Activated CD8-positive, alpha-beta memory T cell treated with anti-CD3 and anti-CD28 coated beads, Interleukin-2, amount 50 U/mL, for 48 hours (primary cell): ENCODE results near the gene TBC1D8.
"Not testable (repeated sequence)": the region's sequence is repeated elsewhere in the genome, so short reads cannot be mapped to it uniquely, and the experiment has no call there.

Experiments used
- DNase-seq: peaks from one replicate; pipeline ENCODE4 v3.0.0-alpha.2; 2020

Gene TBC1D8

GRCh38 chr2:101151146-101151858 is at the start of gene TBC1D8:
Gene TBC1D8 (minus strand): TSS chr2:101151382. CDS start chr2:101151253, 129 bp downstream.
- DNase-seq, result peak; percentile 84

DNA sequence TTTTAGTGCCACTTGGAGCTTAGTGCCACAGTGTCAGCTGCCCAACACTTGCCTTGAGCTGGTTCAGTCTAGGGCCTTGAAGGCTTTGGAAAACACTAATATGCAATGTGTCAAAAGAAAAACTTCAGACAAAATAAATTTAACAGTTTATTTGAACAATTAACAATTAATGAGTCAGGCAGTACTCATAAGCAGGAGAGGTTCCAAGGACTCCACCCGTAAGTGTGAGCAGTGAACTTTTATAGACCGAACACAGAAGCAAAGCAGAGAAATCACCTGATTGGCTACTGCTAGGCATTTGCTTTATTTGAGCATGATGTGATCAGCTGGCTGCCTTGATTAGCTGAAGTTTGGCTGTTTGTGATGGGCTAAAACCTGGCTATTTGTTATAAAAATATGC is 49.5 kb upstream of the TBC1D8 start:
- DNase-seq, result no peak

DNA sequence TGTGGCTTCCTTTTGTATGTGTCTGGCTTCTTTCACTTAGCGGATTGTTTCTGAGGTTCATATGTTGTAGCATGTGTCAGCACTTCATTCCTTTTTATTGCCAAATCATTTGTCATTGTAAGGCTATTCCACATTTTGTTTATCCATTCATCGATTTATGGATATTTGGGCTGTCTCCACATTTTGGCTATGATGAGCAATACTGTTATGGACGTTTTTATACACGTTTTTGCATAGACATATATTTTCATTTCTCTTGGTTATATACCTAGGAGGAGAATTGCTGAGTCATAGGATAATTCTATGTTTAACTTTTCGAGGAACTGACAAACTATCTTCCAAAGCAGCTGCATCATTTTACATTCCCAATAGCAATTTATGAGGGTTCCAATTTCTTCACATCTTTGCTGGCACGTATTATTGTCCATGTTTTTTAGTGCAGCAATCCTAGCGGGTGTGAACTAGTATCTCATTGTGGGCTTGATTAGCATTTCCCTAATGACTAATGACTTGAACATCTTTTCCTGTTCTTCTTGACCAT is 48.1 kb upstream of the TBC1D8 start:
- DNase-seq, result no peak

- DNase-seq, result no peak
Observed at GRCh38 chr2:101197814-101198213, 46.6 kb upstream of the TBC1D8 start.

GRCh38 chr2:101197215-101197745 is 46.1 kb upstream of the TBC1D8 start:
- DNase-seq, result no peak

DNA sequence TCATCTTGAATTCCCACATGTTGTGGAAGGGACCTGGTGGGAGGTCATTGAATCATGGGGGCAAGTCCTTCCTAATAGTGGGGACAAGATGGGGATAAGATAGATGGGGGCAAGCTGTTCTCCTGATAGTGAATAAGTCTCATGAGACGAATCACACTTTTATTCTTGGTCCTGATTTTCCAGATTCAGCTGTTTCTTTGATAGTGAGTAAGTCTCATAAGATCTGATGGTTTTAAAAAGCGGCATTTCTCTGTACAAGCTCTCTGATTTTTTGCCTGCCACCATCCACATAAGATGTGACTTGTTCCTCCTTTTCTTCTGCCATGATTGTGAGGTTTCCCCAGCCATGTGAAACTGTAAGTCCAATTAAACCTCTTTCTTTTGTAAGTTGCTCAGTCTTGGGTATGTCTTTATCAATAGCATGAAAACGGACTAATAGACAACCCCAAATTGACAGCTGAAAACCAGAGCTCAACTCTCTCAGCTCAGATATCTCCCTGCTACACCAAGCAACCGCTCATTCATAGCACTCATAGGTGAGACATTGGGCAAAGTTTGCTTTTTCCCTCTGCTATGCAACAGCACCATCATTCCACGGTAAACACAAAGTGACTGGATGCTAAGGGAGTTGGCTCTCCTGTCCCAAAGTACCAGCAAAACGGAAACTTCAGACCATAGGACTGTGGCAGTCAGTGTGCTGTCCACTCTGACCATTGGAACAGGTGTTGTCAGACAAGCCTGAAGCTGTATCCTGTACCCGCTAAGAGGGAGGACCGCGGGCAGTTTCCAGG is 44.9 kb upstream of the TBC1D8 start:
- DNase-seq, result no peak

- no peak for DNase-seq
Observed at GRCh38 chr2:101193033-101193626, 41.9 kb upstream of the TBC1D8 start.

DNA sequence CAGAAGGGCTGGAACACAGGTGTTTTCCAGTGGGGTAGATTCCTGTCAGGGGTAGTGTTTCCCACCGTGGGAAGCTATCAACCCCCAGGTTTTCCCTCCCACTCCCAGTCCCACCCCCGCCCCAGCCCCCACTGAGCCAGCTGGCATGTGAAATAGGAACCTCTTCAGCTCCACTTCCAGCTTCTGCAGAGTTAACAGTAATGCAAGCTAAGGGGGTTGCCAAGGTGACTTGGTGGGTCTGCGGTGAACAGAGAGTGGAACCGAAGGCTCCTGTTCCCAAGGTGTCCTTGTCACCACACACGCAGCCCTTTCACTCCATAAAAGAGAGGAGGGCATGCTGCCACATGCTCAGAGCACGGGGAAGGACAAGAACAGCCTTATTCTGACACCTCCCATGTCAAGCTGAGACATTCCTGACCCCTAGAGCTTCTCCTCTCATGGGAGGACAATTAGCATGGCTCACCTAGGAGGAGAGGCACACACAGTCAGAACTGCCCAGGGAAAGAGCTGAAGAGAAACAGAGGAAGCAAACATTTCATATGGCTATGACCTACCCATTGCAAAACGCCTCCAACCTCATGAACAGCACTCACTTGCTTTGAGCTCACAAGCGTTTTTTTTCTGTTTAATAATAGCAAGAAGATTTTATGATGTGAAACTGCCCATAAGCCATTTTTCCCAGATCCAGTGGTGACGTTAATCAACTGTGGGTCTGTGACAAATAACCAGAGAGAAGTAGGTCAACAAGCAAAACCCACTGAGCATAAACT is 39.8 kb upstream of the TBC1D8 start:
- no peak for DNase-seq

GRCh38 chr2:101188683-101189405 is 37.7 kb upstream of the TBC1D8 start:
- DNase-seq, result no peak

- DNase-seq, result no peak
Observed at GRCh38 chr2:101187131-101187530, 35.9 kb upstream of the TBC1D8 start.

DNA sequence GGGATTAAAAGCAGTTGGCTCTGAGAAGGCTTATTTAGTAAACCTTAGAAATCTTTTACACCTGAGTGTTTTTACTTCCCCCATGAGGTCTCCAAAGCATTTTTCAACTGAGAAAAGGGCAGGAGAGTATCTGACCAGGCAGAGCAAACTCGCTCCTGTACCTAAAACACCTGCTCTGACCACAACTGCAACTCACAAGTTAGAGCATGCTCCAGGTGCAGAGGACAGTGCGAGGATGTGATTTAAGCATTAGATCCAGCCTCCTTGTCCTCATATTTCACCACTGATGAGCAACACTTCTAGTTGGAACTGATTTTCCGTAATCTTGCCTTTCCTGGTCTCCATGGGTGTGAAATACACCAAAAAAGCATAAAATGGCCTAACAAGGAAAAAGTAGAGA is 34.5 kb upstream of the TBC1D8 start:
- DNase-seq, result no peak

GRCh38 chr2:101185085-101185484 is 33.9 kb upstream of the TBC1D8 start:
- DNase-seq, result no peak

DNA sequence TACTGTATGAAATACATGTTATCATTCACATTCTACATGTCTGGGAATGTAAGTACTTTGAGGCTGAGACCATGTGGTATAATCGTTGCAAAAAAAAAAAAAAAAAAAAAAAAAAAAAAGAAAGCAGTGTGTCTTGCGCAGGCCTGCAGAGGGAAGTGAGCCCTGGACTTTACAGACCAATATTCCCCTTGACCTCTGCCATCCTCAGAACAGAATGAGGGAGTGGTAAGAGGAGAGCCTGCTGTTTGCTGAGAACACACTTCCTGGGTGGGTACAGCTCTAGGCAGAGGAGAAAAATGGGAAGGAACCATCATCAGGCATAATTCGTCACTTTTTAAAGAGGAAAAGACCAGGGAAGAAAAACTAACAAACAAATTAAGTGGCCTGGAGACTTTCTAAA is 28.8 kb upstream of the TBC1D8 start:
- no peak for DNase-seq

DNA sequence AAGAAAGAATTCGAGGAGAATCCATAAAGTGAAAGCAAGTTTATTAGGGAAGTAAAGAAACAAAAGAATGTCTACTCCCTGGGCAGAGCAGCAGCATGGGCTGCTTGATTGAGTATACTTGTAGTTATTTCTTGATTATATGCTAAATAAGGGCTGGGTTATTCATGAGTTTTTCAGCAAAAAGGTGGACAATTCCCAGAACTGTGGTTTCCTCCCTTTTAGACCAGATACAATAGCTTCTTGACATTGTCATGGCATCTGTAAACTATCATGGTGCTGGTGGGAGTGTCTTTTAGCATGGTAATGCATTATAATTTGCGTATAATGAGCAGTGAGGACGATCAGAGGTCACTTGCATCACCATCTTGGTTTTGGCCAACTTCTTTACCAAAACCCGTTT is 25.6 kb upstream of the TBC1D8 start:
- DNase-seq, result no peak

GRCh38 chr2:101175991-101176390 is 24.8 kb upstream of the TBC1D8 start:
- DNase-seq, result no peak

DNA sequence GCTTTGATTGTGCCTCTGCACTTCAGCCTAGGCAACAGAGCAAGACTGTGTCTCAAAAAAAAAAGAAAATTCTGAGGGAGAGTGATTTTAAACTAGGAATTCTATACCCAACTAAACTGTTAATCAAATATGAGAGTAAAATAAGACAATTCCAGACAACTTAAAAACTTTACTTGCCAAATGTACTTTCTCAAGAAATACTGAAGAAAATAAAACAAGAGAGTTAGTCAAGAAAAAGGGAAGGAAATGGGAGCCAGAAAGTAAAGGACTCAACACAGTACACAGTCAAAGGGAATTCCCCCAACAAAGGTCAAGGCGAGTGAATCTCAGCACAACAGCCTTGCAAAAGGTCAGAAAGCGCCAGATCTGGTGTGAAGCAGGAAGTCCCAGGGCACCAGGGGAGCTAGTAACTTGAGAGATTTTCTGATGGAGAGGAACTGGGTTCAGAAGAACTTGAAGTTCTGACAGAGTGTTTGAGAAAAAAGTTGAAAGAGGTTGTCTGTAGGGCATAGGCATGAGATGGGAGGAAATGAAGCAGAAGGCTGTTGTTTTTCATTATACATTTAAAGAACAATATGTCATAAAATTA is 22.6 kb upstream of the TBC1D8 start:
- DNase-seq, result no peak

DNA sequence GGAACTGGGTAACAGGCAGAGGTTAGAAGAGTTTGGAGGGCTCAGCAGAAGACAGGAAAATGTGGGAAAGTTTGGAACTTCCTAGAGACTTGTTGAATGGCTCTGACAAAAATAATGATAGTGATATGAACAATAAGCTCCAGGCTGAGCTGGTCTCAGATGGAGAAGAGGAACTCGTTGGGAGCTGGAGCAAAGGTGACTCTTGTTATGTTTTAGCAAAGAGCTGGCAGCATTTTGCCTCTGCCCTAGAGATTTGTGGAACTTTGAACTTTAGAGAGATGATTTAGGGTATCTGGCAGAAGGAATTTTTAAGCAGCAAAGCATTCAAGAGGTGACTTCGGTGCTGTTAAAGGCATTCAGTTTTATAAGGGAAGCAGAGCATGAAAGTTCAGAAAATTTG is 18.6 kb upstream of the TBC1D8 start:
- not testable (repeated sequence) for DNase-seq

DNA sequence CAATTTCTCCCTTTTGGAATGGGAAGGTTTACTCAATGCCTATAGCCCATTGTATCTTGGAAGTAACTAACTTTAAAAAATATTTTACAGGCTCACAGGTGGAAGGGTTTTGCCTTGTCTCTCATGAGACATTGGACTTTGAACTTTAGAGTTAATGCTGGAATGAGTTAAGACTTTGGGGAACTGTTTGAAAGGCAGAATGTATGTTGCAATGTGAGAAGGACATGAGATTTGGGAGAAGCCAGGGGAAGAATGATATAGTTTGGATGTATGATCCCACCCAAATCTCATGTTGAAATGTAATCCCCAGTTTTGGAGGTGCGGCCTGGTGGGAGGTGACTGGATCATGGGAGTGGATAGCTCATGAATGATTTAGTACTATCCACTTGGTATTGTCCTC is 17.5 kb upstream of the TBC1D8 start:
- DNase-seq, result no peak

- not testable (repeated sequence) for DNase-seq
Observed at GRCh38 chr2:101167532-101167931, 16.4 kb upstream of the TBC1D8 start.

GRCh38 chr2:101164021-101164420 is 12.8 kb upstream of the TBC1D8 start:
- DNase-seq, result no peak

DNA sequence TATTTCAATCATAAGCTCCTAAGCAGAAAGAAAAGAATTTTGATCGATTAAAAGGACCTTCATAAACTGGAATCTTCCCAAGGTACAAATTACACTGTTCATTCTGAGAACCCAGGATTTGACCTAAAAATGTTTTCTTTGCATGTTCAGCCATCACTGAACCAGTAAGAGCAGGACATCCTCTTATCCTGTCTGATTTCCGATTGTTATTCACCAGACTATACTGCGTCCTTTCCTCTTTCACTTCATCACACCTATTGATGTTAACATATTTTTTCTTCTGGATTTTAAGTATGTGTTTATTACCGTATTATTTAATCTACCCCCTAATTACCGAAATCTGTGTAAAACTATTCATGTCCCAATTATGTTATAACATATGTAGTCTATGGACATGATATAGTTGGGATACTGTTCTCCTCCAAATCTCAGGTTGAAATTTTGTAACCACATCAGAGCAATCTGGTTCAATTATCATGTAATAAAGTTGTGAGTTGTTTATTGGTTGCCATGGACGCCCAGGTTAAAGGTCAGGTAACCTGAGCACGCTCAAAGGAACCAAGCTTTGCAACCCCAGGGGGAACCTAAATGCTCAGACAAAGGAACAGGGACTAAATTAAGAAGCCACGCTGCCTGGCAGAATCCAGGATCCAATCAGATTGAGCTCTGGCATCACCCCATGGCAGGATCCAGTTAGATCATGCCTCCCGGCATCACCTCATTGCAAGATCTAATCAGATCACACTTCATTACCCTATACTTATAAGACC is 11.6 kb upstream of the TBC1D8 start:
- DNase-seq, result no peak
